Adrenal gland (tissue), 12 donors: ENCODE results near the gene NDUFS3. TPM values are rescaled to one million over a fixed set of nuclear protein-coding genes. Genes with fewer than 3 reads are reported as not detected.
A peak's percentile ranks its signal among the peaks of the same experiment; 100 is the strongest.

Experiments used
- DNase-seq, 7 donors: peaks; one replicate each; pipeline ENCODE4 v3.0.0-alpha.2; 2019 to 2020
- H3K27ac ChIP-seq, 5 donors: fragments of 200-600 bp; sonication (generic) in 4 of 5; 1 replicate in 3 of 5; 2 replicates in 2 of 5; pipeline versions ENCODE4 v1.5.1 to v1.8.0; 2016 to 2020; ENCODE audit warnings: mild to moderate bottlenecking in 1 of 5
- H3K27me3 ChIP-seq: fragments of 200-600 bp; 2 replicates; pipeline ENCODE4 v1.8.0; 2021
- H3K36me3 ChIP-seq, 2 donors: fragments of 200-600 bp; replicated peaks in 1 of 2; 1 replicate in 1 of 2; 2 replicates in 1 of 2; pipeline versions ENCODE4 v1.5.1 to v1.8.0; 2018 to 2022
- H3K4me1 ChIP-seq, 2 donors: fragments of 200-600 bp; replicated peaks in 1 of 2; 1 replicate in 1 of 2; 2 replicates in 1 of 2; pipeline versions ENCODE4 v1.5.1 to v1.8.0; 2018 to 2021
- H3K4me3 ChIP-seq, 4 donors: fragments of 200-600 bp; sonication (generic) in 3 of 4; one replicate each; pipeline ENCODE4 v1.5.1; 2016 to 2018
- H3K9me3 ChIP-seq, 3 donors: fragments of 200-600 bp; sonication (generic) in 1 of 3; replicated peaks in 1 of 3; 1 replicate in 2 of 3; 2 replicates in 1 of 3; pipeline versions ENCODE4 v1.5.1 to v1.8.0; 2016 to 2021
- POLR2A ChIP-seq, 2 donors: fragments of 450-650 bp; IDR thresholded peaks; one replicate each; pipeline ENCODE4 v1.6.1; 2017; ENCODE audit warnings: antibody characterized with exemption in 2 of 2, mild to moderate bottlenecking in 2 of 2, moderate library complexity in 1 of 2
- WGBS, 4 donors: extraction: QIAGEN DNeasy Blood & Tissue Kit in 2 of 4; methylation state at CpG; one replicate each; pipeline versions ENCODE4 v1.1.5 to v1.1.7; 2013 to 2017; 5-methylcytosine and 5-hydroxymethylcytosine counted together
- intact Hi-C, 2 donors: fragments of 100-400 bp; cut with DNase I; formaldehyde crosslinking; loops; one replicate each; pipeline versions ENCODE4 v1.14.1 to v1.15.0; 2022 to 2023
- polyA plus RNA-seq, 3 donors: library from polyadenylated mRNA; stranded (reverse); fragments of 200-250 nt in 2 of 3; fragments of 350-450 nt in 1 of 3; fragmentation: Illumina TruSeq in 1 of 3; extraction: RNeasy Lipid Tissue Mini Kit (QIAGEN cat#74804) in 1 of 3; gene quantifications; one replicate each; pipeline ENCODE4 v1.2.3, GENCODE V29; 2013 to 2014
- total RNA-seq, 9 donors: library from RNA; depleted of rRNA in 4 of 9; stranded (reverse); fragments of >200 nt in 4 of 9; fragments of 120-200 nt in 1 of 9; fragmentation: NEBNext Ultra II Directional in 1 of 9; extraction: Animal tissue kit (Norgen Biotek cat#: 25700) in 1 of 9; gene quantifications; one replicate each; pipeline versions ENCODE4 v1.1.0 to v1.2.4, GENCODE V29; 2013 to 2023
- TF ChIP-seq, protein P1 (sequence below), 6 experiments: fragments of 450-650 bp in 4 of 6; fragments of 200-600 bp in 2 of 6; sonication (generic) in 1 of 6; IDR thresholded peaks; 1 replicate in 5 of 6; 2 replicates in 1 of 6; pipeline versions ENCODE4 v1.5.1 to v1.8.0; 2016 to 2021; ENCODE audit warnings: antibody characterized with exemption in 6 of 6, mild to moderate bottlenecking in 2 of 6, moderate library complexity in 1 of 6
- donor health status: healthy with polysubstance abuse.
- donor health status: Bipolar disorder and iron deficiency.
- donor health status: DM: yes; HTN: yes; CAD: no.
- donor health status: DM: no; HTN: no; CAD: no.
- donor health status: DM: no; HTN: no; CAD: no.
- donor health status: DM: yes; HTN: yes; CAD: no.

The NDUFS3 gene
- total and polyA plus RNA-seq, 12 donors = 95.8 to 385 (median 139) TPM

DNA sequence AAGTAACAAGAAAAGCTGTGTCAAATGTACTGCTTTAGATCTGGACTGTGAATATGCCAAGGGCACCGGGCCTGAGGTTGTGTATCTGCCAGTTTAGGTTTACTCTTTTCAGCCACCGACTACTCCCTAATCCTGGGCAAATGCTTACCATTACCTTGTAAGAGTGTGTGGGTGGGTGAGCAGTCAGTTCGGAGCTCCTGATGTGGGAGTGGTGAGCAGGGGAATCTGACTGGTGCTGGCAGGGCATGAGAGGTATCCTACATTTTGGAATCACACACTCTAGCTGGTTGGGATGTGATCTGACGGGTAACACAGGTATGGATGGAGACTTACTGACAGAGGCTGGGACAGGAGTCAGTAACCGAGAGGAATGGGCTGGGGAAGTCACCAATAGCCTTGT, 5.0 kb downstream of the NDUFS3 start:
- TF ChIP-seq, protein P1, sequence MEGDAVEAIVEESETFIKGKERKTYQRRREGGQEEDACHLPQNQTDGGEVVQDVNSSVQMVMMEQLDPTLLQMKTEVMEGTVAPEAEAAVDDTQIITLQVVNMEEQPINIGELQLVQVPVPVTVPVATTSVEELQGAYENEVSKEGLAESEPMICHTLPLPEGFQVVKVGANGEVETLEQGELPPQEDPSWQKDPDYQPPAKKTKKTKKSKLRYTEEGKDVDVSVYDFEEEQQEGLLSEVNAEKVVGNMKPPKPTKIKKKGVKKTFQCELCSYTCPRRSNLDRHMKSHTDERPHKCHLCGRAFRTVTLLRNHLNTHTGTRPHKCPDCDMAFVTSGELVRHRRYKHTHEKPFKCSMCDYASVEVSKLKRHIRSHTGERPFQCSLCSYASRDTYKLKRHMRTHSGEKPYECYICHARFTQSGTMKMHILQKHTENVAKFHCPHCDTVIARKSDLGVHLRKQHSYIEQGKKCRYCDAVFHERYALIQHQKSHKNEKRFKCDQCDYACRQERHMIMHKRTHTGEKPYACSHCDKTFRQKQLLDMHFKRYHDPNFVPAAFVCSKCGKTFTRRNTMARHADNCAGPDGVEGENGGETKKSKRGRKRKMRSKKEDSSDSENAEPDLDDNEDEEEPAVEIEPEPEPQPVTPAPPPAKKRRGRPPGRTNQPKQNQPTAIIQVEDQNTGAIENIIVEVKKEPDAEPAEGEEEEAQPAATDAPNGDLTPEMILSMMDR (IDR thresholded peaks at IDR 0.05) = no peak
- no peak for TF ChIP-seq POLR2A (IDR thresholded peaks at IDR 0.05)
- DNase-seq = no peak
- H3K27ac ChIP-seq = no peak overlapping the region
- intact Hi-C loops = no loop called here
- no peak overlapping the region for H3K4me3 ChIP-seq
- no peaks in the 10 kb centered on the region for H3K9me3 ChIP-seq
- H3K36me3 ChIP-seq = peaks cover 0 to 49% of the 10 kb centered on the region in 2 donors
- no peaks in the 10 kb centered on the region for H3K27me3 ChIP-seq
- H3K4me1 ChIP-seq = peaks cover 7 to 9% of the 10 kb centered on the region in 2 donors
- WGBS, 4 donors = 87 to 91% (median 89%) methylated on average over 5 of the region's 5 CpGs

DNA sequence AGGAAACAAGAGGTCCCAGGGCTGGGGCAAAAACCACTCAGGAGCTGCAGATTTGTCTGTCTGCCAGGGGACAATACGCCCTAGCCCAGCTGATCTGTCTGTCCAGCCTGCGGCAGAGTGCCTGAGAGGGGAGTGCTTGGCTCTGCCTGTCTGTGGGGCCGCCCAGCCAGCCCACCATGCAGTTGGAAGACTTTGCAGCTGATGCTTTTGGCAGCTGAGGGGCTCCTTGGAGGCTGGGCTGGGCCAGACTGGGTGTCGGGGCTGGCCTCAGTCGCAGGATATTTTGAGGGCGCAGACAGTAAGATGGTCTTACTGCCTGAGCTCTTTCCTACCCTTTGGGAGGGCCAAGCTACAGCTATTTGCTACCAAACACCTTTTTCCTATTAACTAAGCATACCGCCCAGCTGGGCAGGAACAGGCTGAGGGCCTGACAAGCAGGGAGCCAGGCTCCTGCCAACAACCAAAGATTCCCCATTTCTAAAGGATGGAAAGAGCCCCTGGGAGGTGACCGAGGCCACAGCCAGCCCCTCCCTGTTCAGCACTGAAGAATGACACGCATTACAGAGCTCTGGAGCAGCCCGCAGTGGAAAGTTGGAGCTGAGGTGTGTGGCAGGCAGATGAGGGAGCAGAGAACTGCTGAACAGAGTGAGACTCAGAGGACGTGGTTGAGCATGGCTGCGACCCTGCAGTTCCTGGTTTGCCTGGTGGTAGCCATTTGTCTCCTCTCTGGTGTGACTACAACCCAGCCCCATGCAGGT, 7.4 kb downstream of the NDUFS3 start, which contains the start of gene FAM180B:
TSS of gene FAM180B (plus strand) at position 581 of the 758 bp plus-strand sequence. CDS start at position 672, 91 bp downstream.
- H3K27me3 ChIP-seq = peaks cover 9% of the 10 kb centered on the region
- no peak within 1 kb of the TSS for H3K4me3 ChIP-seq
- intact Hi-C loops = no loop called here
- H3K27ac ChIP-seq = peak within 1 kb of the TSS in 1 of 5 donors; percentile 58
- H3K4me1 ChIP-seq = no peaks in the 10 kb centered on the region
- H3K36me3 ChIP-seq = peaks cover 0 to 40% of the 10 kb centered on the region in 2 donors
- WGBS, 4 donors = 76 to 97% (median 81%) methylated on average over 6 to 12 of the region's 12 CpGs
- H3K9me3 ChIP-seq = no peaks in the 10 kb centered on the region
- no peak for DNase-seq
- TF ChIP-seq, protein P1 (IDR thresholded peaks at IDR 0.05) = no peak
- no peak for TF ChIP-seq POLR2A (IDR thresholded peaks at IDR 0.05)

DNA sequence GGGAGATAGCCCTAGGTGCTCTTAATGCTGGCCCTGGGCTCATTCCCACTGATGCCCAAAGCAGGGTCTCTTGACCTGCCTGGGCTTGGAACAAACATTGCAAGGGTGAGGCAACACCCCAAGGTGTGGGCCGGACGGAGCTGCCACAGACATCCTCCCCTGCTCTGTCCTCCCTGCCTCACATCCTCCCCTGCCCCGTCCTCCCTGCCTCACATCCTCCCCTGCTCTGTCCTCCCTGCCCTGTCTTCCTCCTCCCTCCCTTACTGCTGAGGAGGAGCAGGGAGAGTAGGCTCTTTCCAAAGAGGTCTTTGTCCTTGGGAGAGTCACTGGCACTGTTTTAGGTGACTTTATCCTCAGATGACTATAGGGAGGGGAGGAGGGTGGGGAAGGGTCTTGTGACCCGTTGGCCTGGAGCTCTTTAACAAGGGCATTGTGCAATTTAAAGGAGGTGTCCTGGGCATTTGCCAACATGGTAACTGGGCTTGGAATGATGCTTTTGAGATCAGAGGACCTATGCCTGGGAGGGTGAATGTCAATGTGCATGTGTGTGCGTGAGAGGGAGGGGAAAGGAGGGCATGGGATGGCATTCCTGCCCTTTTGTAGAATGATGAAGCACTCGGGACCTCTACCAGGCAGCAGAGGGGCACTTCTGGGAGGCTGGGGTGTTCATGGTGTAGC, 8.3 kb downstream of the NDUFS3 start:
- Histone ChIP-seq H3K27ac (peak overlapping the region in 1 of 5 donors; percentile 58), H3K4me3 (no peak overlapping the region), H3K36me3 (peaks cover 0 to 31% of the 10 kb centered on the region in 2 donors), H3K4me1 (no peaks in the 10 kb centered on the region), H3K9me3 (no peaks in the 10 kb centered on the region), H3K27me3 (peaks cover 9% of the 10 kb centered on the region)
- TF ChIP-seq POLR2A (IDR thresholded peaks at IDR 0.05) = no peak
- TF ChIP-seq, protein P1 (IDR thresholded peaks at IDR 0.05) = no peak
- 51 to 71% (median 59%) methylated on average over 6 of the region's 6 CpGs for WGBS, 4 donors
- DNase-seq = peak in 4 of 7 donors; percentile 53 to 61 (median 56)
- intact Hi-C loops = no loop called here

- TF ChIP-seq POLR2A (IDR thresholded peaks at IDR 0.05) = no peak
- TF ChIP-seq, protein P1 (IDR thresholded peaks at IDR 0.05) = no peak
- Histone ChIP-seq H3K9me3 (no peaks in the 10 kb centered on the region), H3K27ac (peak overlapping the region in 1 of 5 donors; percentile 58), H3K36me3 (peaks cover 0 to 24% of the 10 kb centered on the region in 2 donors), H3K4me1 (no peaks in the 10 kb centered on the region), H3K4me3 (no peak overlapping the region), H3K27me3 (peaks cover 9% of the 10 kb centered on the region)
- intact Hi-C loops = no loop called here
- DNase-seq = peak in 5 of 7 donors; percentile 42 to 67 (median 52)
- 53 to 80% (median 75%) methylated on average over 9 to 14 of the region's 14 CpGs for WGBS, 4 donors
Observed at GRCh38 chr11:47587723-47588326, 9.0 kb downstream of the NDUFS3 start.
